Measurements from ENCODE around the gene KLHL15. TPM values are rescaled to one million over a fixed set of nuclear protein-coding genes. Genes with fewer than 3 reads are reported as not detected.
"Not testable (repeated sequence)": the region's sequence is repeated elsewhere in the genome, so short reads cannot be mapped to it uniquely, and the experiment has no call there.

KLHL15 gene
- total and polyA plus RNA-seq, 12 donors = 1.2 to 7.9 (median 7.3) TPM

GRCh38 chrX:24054182-24055042 is 27.4 kb upstream of the KLHL15 start, which contains the start of gene EIF2S3:
Gene EIF2S3, plus strand, starts transcription at chrX:24054956. Its CDS starts 13 bp downstream, at chrX:24054969.
- peaks cover 0 to 24% (median 0%) of the 10 kb centered on the region in 7 donors for H3K27me3 ChIP-seq
- DNase-seq = peak; percentile 80 to 88
- peak within 1 kb of the TSS; percentile 83 to 96 (median 92) for H3K27ac ChIP-seq
- peaks cover 0 to 11% (median 0%) of the 10 kb centered on the region in 9 donors for H3K4me1 ChIP-seq
- H3K36me3 ChIP-seq = peaks cover 0 to 22% (median 0%) of the 10 kb centered on the region in 9 donors
- WGBS, 2 donors = 0 to 1% methylated on average over 55 to 56 of the region's 57 CpGs
- H3K9me3 ChIP-seq = no peaks in the 10 kb centered on the region
- intact Hi-C loops (cut with DNase I) = loop anchor here in 6 of 10 donors (1.0 to 10.0 kb wide), 7 partner anchors 29 to 272 kb away; partner anchors contain the start of genes CXorf58 (in 6 of the 6), APOO (in 3 of the 6) and SAT1 (in 1 of the 6)
- TF ChIP-seq, protein P1, sequence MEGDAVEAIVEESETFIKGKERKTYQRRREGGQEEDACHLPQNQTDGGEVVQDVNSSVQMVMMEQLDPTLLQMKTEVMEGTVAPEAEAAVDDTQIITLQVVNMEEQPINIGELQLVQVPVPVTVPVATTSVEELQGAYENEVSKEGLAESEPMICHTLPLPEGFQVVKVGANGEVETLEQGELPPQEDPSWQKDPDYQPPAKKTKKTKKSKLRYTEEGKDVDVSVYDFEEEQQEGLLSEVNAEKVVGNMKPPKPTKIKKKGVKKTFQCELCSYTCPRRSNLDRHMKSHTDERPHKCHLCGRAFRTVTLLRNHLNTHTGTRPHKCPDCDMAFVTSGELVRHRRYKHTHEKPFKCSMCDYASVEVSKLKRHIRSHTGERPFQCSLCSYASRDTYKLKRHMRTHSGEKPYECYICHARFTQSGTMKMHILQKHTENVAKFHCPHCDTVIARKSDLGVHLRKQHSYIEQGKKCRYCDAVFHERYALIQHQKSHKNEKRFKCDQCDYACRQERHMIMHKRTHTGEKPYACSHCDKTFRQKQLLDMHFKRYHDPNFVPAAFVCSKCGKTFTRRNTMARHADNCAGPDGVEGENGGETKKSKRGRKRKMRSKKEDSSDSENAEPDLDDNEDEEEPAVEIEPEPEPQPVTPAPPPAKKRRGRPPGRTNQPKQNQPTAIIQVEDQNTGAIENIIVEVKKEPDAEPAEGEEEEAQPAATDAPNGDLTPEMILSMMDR (IDR thresholded peaks at IDR 0.05) = peak; percentile 35 to 83 (median 74)
- ATAC-seq = peak; percentile 96 to 99 (median 98)
- peak within 1 kb of the TSS in 4 of 10 donors; percentile 77 to 89 (median 84) for H3K4me3 ChIP-seq

DNA sequence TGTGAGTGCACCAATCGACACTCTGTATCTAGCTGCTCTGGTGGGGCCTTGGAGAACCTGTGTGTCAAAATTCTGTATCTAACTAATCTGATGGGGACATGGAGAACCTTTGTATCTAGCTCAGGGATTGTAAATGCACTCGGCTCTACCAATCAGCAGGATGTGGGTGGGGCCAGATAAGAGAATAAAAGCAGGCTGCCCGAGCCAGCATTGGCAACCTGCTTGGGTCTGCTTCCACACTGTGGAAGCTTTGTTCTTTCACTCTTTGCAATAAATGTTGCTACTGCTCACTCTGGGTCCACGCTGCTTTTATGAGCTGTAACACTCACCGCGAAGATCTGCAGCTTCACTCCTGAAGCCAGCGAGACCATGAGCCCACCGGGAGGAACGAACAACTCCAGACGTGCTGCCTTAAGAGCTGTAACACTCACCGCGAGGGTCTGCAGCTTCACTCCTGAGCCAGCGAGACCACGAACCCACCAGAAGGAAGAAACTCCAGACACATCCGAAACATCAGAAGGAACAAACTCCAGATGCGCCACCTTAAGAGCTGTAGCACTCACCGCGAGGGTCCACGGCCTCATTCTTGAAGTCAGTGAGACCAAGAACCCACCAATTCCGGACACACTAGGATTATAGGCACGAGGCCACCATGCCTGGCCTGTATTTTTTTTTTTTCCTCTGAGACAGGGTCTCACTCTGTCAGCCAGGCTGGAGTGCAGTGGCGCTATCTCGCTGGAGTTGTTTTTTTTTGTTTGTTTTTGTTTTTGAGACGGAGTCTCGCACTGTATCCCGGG is 23.7 kb upstream of the KLHL15 start:
- intact Hi-C loops (cut with DNase I) = loop anchor here in 4 of 10 donors (5.0 to 10.0 kb wide), 4 partner anchors 104 to 268 kb away; partner anchors contain the start of genes APOO (in 3 of the 4), CXorf58 (in 3 of the 4) and SAT1 (in 1 of the 4)
- not testable (repeated sequence) for DNase-seq

GRCh38 chrX:24049643-24050042 is 22.7 kb upstream of the KLHL15 start:
- not testable (repeated sequence) for H3K27ac ChIP-seq, H3K36me3 ChIP-seq, H3K9me3 ChIP-seq, H3K4me1 ChIP-seq, DNase-seq, H3K4me3 ChIP-seq, ATAC-seq
- WGBS, 2 donors = 96 to 97% methylated on average over 14 to 23 of the region's 24 CpGs
- peaks cover 0 to 48% (median 0%) of the 10 kb centered on the region in 7 donors for H3K27me3 ChIP-seq
- intact Hi-C loops (cut with DNase I) = loop anchor here in 4 of 10 donors (5.0 to 10.0 kb wide), 4 partner anchors 105 to 267 kb away; partner anchors contain the start of genes APOO (in 3 of the 4), CXorf58 (in 3 of the 4) and SAT1 (in 1 of the 4)

More for the DNA sequence above, 23.7 kb upstream of the KLHL15 start:
- not testable (repeated sequence) for H3K4me3 ChIP-seq, H3K27ac ChIP-seq, ATAC-seq, H3K4me1 ChIP-seq, H3K9me3 ChIP-seq, H3K36me3 ChIP-seq
- WGBS, 2 donors = 80 to 82% methylated on average over 23 to 26 of the region's 26 CpGs
- H3K27me3 ChIP-seq = peaks cover 0 to 42% (median 0%) of the 10 kb centered on the region in 7 donors

DNA sequence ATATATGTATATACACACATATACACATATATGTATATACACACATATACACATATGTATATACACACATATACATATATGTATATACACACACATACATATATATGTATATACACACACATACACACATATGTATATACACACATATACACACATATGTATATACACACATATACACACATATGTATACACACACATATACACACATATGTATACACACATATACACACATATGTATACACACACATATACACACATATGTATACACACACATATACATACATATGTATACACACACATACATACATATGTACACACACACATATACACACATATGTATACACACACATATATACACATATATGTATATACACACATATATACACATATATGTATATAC is 19.1 kb upstream of the KLHL15 start:
- DNase-seq; H3K36me3 ChIP-seq; H3K27ac ChIP-seq; intact Hi-C loops (cut with DNase I); H3K9me3 ChIP-seq; H3K4me3 ChIP-seq; H3K4me1 ChIP-seq; ATAC-seq: not testable (repeated sequence)
- peaks cover 0 to 58% (median 0%) of the 10 kb centered on the region in 7 donors for H3K27me3 ChIP-seq

DNA sequence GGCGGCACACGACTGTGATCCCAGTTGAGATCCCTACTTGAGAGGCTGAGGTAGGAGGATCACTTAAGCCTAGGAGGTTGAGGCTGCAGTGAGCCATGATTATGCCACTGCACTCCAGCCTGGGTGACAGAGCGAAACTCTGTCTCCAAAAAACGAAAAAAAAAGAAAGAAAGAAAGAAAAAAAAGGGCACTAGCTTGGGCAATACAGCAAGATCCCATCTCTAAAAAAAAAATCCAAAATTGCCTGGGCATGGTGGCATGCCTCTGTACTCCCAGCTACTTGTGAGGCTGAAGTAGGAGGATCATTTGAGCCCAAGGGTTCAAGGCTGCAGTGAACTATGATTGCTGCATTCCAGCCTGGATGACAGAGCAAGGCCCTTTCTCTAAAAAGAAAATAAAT is 10.7 kb upstream of the KLHL15 start:
- WGBS, 2 donors = 77 to 86% methylated on average over 4 of the region's 4 CpGs
- Histone ChIP-seq H3K9me3 (no peaks in the 10 kb centered on the region), H3K4me1 (no peaks in the 10 kb centered on the region), H3K36me3 (no peaks in the 10 kb centered on the region), H3K27ac (no peak overlapping the region), H3K27me3 (peaks cover 0 to 85% (median 0%) of the 10 kb centered on the region in 7 donors), H3K4me3 (no peak overlapping the region)
- intact Hi-C loops (cut with DNase I) = no loop called here
- TF ChIP-seq, protein P1 (IDR thresholded peaks at IDR 0.05) = no peak
- ATAC-seq (no peak), DNase-seq (no peak)

Measured in heart right ventricle (tissue), 16 donors.